Retinal pigment epithelial cell (primary cell): Measurements from ENCODE around the gene CARD9.

Experiments used
- DNase-seq: peaks from one replicate; pipeline ENCODE4 v3.0.0-alpha.2; 2010; ENCODE audit warnings: low read depth
- H3K4me3 ChIP-seq: 2 replicates; pipeline ENCODE4 v1.5.1; 2011; ENCODE audit warnings: mild to moderate bottlenecking, low read length, control low read depth, moderate library complexity
- CTCF ChIP-seq: conservative IDR thresholded peaks from 2 replicates; pipeline ENCODE4 v1.5.1; 2011; ENCODE audit warnings: low read depth, low read length, control low read depth, inconsistent platforms

Gene CARD9

GRCh38 chr9:136351252-136351800 lies 22.1 kb downstream of the CARD9 start:
- DNase-seq, result no peak
- no peak overlapping the region for H3K4me3 ChIP-seq
- TF ChIP-seq CTCF, result no peak

GRCh38 chr9:136349546-136349945 lies 23.9 kb downstream of the CARD9 start:
- TF ChIP-seq CTCF, result no peak
- DNase-seq, result no peak
- no peak overlapping the region for H3K4me3 ChIP-seq

GRCh38 chr9:136348691-136349090 lies 24.8 kb downstream of the CARD9 start:
- no peak overlapping the region for H3K4me3 ChIP-seq
- no peak for DNase-seq
- no peak for TF ChIP-seq CTCF

GRCh38 chr9:136347472-136348256 lies 25.8 kb downstream of the CARD9 start:
- no peak for DNase-seq
- no peak overlapping the region for H3K4me3 ChIP-seq
- no peak for TF ChIP-seq CTCF

GRCh38 chr9:136346927-136347465 lies 26.5 kb downstream of the CARD9 start:
- no peak for DNase-seq
- H3K4me3 ChIP-seq, result no peak overlapping the region
- TF ChIP-seq CTCF, result no peak

GRCh38 chr9:136346157-136346481 lies 27.4 kb downstream of the CARD9 start:
- no peak for DNase-seq
- no peak overlapping the region for H3K4me3 ChIP-seq
- no peak for TF ChIP-seq CTCF
